H9 (cell line): ENCODE data around the gene DBN1. TPM values are rescaled to one million over a fixed set of nuclear protein-coding genes. Genes with fewer than 3 reads are reported as not detected.

ENCODE experiments used
- DNase-seq: peaks from one replicate; pipeline ENCODE4 v3.0.0-alpha.2; 2017
- H2AFZ ChIP-seq: one replicate; pipeline ENCODE4 v1.6.1; 2013; ENCODE audit warnings: mild to moderate bottlenecking, low read length, control low read depth, moderate library complexity
- H2AK5ac ChIP-seq: 2 replicates; pipeline ENCODE4 v1.6.1; 2013; ENCODE audit warnings: low read length, control low read depth, mixed read lengths; ENCODE audit not compliant: insufficient read length
- H2BK120ac ChIP-seq: one replicate; pipeline ENCODE4 v1.6.1; 2013; ENCODE audit warnings: low read depth, mild to moderate bottlenecking, low read length, control low read depth, inconsistent platforms; ENCODE audit not compliant: poor library complexity, severe bottlenecking
- H2BK12ac ChIP-seq: 2 replicates; pipeline ENCODE4 v1.6.1; 2013; ENCODE audit warnings: low read length, control low read depth, mixed read lengths, low read depth; ENCODE audit not compliant: insufficient read length
- H2BK15ac ChIP-seq: 2 replicates; pipeline ENCODE4 v1.6.1; 2013; ENCODE audit warnings: low read depth, low read length, control low read depth
- H2BK20ac ChIP-seq: one replicate; pipeline ENCODE4 v1.6.1; 2013; ENCODE audit warnings: low read depth, mild to moderate bottlenecking, low read length, control low read depth, inconsistent platforms; ENCODE audit not compliant: poor library complexity, severe bottlenecking
- H2BK5ac ChIP-seq: 2 replicates; pipeline ENCODE4 v1.6.1; 2013; ENCODE audit warnings: low read length, control low read depth, mixed read lengths; ENCODE audit not compliant: insufficient read length
- H3K14ac ChIP-seq: 2 replicates; pipeline ENCODE4 v1.6.1; 2013; ENCODE audit warnings: low read length, control low read depth; ENCODE audit not compliant: insufficient read depth
- H3K18ac ChIP-seq: 2 replicates; pipeline ENCODE4 v1.6.1; 2013; ENCODE audit warnings: low read depth, mild to moderate bottlenecking, mixed read lengths, low read length, control low read depth; ENCODE audit not compliant: insufficient read length
- H3K23ac ChIP-seq: 2 replicates; pipeline ENCODE4 v1.6.1; 2013; ENCODE audit warnings: low read length, control low read depth, mixed read lengths, low read depth; ENCODE audit not compliant: insufficient read length
- H3K23me2 ChIP-seq: 2 replicates; pipeline ENCODE4 v1.6.1; 2013; ENCODE audit warnings: low read depth, mild to moderate bottlenecking, mixed read lengths, low read length, control low read depth; ENCODE audit not compliant: insufficient read length, poor library complexity, severe bottlenecking
- H3K27ac ChIP-seq: 2 replicates; pipeline ENCODE4 v1.5.1; 2013; ENCODE audit warnings: low read length, control low read depth, mixed read lengths, low read depth; ENCODE audit not compliant: insufficient read length
- H3K27me3 ChIP-seq: 2 replicates; pipeline ENCODE4 v1.6.1; 2013; ENCODE audit warnings: low read length, control low read depth, inconsistent platforms; ENCODE audit not compliant: insufficient read depth
- H3K4ac ChIP-seq: 2 replicates; pipeline ENCODE4 v1.6.1; 2013; ENCODE audit warnings: low read depth, mild to moderate bottlenecking, control low read depth, inconsistent platforms, low read length, moderate library complexity
- H3K4me1 ChIP-seq: 2 replicates; pipeline ENCODE4 v1.6.1; 2013; ENCODE audit warnings: low read length, control low read depth, inconsistent platforms; ENCODE audit not compliant: insufficient read depth
- H3K4me2 ChIP-seq: 2 replicates; pipeline ENCODE4 v1.6.1; 2013; ENCODE audit warnings: low read length, control low read depth, mixed read lengths; ENCODE audit not compliant: insufficient read length, insufficient read depth
- H3K56ac ChIP-seq: 2 replicates; pipeline ENCODE4 v1.6.1; 2013; ENCODE audit warnings: low read depth, mild to moderate bottlenecking, mixed read lengths, low read length, control low read depth; ENCODE audit not compliant: insufficient read length
- H3K79me1 ChIP-seq: 2 replicates; pipeline ENCODE4 v1.6.1; 2013; ENCODE audit warnings: low read depth, mild to moderate bottlenecking, moderate library complexity, low read length, control low read depth, inconsistent platforms; ENCODE audit not compliant: insufficient read depth, poor library complexity, severe bottlenecking
- H3K79me2 ChIP-seq: 2 replicates; pipeline ENCODE4 v1.6.1; 2013; ENCODE audit warnings: low read length, control low read depth, inconsistent platforms; ENCODE audit not compliant: insufficient read depth
- H3K9ac ChIP-seq: 2 replicates; pipeline ENCODE4 v1.6.1; 2013; ENCODE audit warnings: low read length, control low read depth, mixed read lengths; ENCODE audit not compliant: insufficient read length; ENCODE audit errors: extremely low read depth
- H3K9me3 ChIP-seq: one replicate; pipeline ENCODE4 v1.6.1; 2013; ENCODE audit warnings: low read depth, low read length, inconsistent platforms; ENCODE audit not compliant: control insufficient read depth
- H3T11ph ChIP-seq: one replicate; pipeline ENCODE4 v1.6.1; 2013; ENCODE audit warnings: mild to moderate bottlenecking, low read length, control low read depth, inconsistent platforms
- H4K20me1 ChIP-seq: one replicate; pipeline ENCODE4 v1.6.1; 2013; ENCODE audit not compliant: control insufficient read depth, insufficient read length, insufficient read depth
- H4K5ac ChIP-seq: 2 replicates; pipeline ENCODE4 v1.6.1; 2013; ENCODE audit warnings: low read depth, mild to moderate bottlenecking, mixed read lengths, low read length, control low read depth; ENCODE audit not compliant: insufficient read length
- H4K8ac ChIP-seq: replicated peaks from 2 replicates; pipeline ENCODE4 v1.6.1; 2013; ENCODE audit warnings: low read length, control low read depth, mixed read lengths, low read depth; ENCODE audit not compliant: insufficient read length
- H4K91ac ChIP-seq: 2 replicates; pipeline ENCODE4 v1.6.1; 2013; ENCODE audit warnings: low read depth, mild to moderate bottlenecking, moderate library complexity, mixed read lengths, low read length, control low read depth; ENCODE audit not compliant: insufficient read length
- H3K27ac Mint-ChIP-seq, 3 experiments: 2 replicates in 2 of 3; 3 replicates in 1 of 3; pipeline ENCODE4 v1.8.0; 2020 to 2021; ENCODE audit warnings: mixed read lengths in 3 of 3, mild to moderate bottlenecking in 1 of 3, moderate library complexity in 1 of 3
- H3K27me3 Mint-ChIP-seq: 2 replicates; pipeline ENCODE4 v1.8.0; 2021; ENCODE audit warnings: low read depth, mild to moderate bottlenecking, moderate library complexity, mixed read lengths
- H3K36me3 Mint-ChIP-seq, 3 experiments: 2 replicates in 2 of 3; 3 replicates in 1 of 3; pipeline ENCODE4 v1.8.0; 2020 to 2021; ENCODE audit warnings: low read depth in 3 of 3, mixed read lengths in 3 of 3; ENCODE audit not compliant: insufficient read depth in 1 of 3
- H3K4me1 Mint-ChIP-seq, 2 experiments: 2 replicates each; pipeline ENCODE4 v1.8.0; 2020; ENCODE audit warnings: mixed read lengths in 2 of 2
- H3K4me3 Mint-ChIP-seq, 2 experiments: 2 replicates in 1 of 2; 3 replicates in 1 of 2; pipeline ENCODE4 v1.8.0; 2020 to 2021; ENCODE audit warnings: mild to moderate bottlenecking in 2 of 2, mixed read lengths in 2 of 2, moderate library complexity in 1 of 2
- H3K9me3 Mint-ChIP-seq, 2 experiments: 2 replicates in 1 of 2; 3 replicates in 1 of 2; pipeline ENCODE4 v1.8.0; 2020; ENCODE audit warnings: mild to moderate bottlenecking in 2 of 2, mixed read lengths in 2 of 2, moderate library complexity in 1 of 2
- WGBS: extraction: QIAGEN DNeasy Blood & Tissue Kit; methylation state at CpG from one replicate; pipeline ENCODE4 v1.1.7; 2013; ENCODE audit warnings: missing lambda C conversion rate, low lambda C conversion rate, mixed read lengths; ENCODE audit not compliant: insufficient read length; ENCODE audit errors: extremely low coverage; 5-methylcytosine and 5-hydroxymethylcytosine counted together
- total RNA-seq: library from RNA; stranded (reverse); gene quantifications from 2 replicates; pipeline ENCODE4 v1.2.1, GENCODE V29; 2021
- TF ChIP-seq, protein P1 (sequence below): fragments of 200-600 bp; sonication (generic); conservative IDR thresholded peaks from 3 replicates; pipeline ENCODE4 v1.8.0; 2021; ENCODE audit warnings: antibody characterized with exemption, mild to moderate bottlenecking

DBN1 gene
- total RNA-seq, 1 experiment from 2014 or later: 340 TPM

- H3K9me3 ChIP-seq: no peaks in the 10 kb centered on the region
- no peaks in the 10 kb centered on the region for H4K20me1 ChIP-seq
- no peak overlapping the region for H2BK5ac ChIP-seq
- Mint-ChIP-seq H3K4me3 (no peak overlapping the region; a peak in 2 of 5 replicates), H3K4me1 (peaks cover 17 to 39% of the 10 kb centered on the region in 2 experiments), H3K36me3 (peaks cover 56 to 81% (median 79%) of the 10 kb centered on the region in 3 experiments), H3K27me3 (no peaks in the 10 kb centered on the region), H3K9me3 (peaks cover 2 to 11% of the 10 kb centered on the region in 2 experiments; a peak in 1 of 5 replicates), H3K27ac (peak overlapping the region in 2 of 3 experiments; percentile 64 to 81; a peak in 4 of 7 replicates)
- H4K5ac ChIP-seq: no peak overlapping the region
- H3K4me1 ChIP-seq: peaks cover 14% of the 10 kb centered on the region; the same call in 1 of the 2 replicates
- H2AK5ac ChIP-seq: no peak overlapping the region
- TF ChIP-seq, protein P1, sequence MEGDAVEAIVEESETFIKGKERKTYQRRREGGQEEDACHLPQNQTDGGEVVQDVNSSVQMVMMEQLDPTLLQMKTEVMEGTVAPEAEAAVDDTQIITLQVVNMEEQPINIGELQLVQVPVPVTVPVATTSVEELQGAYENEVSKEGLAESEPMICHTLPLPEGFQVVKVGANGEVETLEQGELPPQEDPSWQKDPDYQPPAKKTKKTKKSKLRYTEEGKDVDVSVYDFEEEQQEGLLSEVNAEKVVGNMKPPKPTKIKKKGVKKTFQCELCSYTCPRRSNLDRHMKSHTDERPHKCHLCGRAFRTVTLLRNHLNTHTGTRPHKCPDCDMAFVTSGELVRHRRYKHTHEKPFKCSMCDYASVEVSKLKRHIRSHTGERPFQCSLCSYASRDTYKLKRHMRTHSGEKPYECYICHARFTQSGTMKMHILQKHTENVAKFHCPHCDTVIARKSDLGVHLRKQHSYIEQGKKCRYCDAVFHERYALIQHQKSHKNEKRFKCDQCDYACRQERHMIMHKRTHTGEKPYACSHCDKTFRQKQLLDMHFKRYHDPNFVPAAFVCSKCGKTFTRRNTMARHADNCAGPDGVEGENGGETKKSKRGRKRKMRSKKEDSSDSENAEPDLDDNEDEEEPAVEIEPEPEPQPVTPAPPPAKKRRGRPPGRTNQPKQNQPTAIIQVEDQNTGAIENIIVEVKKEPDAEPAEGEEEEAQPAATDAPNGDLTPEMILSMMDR: no peak
- no peak overlapping the region for H3K9ac ChIP-seq
- H2AFZ ChIP-seq: no peak overlapping the region
- H2BK120ac ChIP-seq: no peak overlapping the region
- H2BK15ac ChIP-seq: no peak overlapping the region
- no peak overlapping the region for H4K91ac ChIP-seq
- peaks cover 4% of the 10 kb centered on the region for H3K23me2 ChIP-seq
- no peak overlapping the region for H3K56ac ChIP-seq
- H3K79me2 ChIP-seq: peaks cover 26% of the 10 kb centered on the region; the same call in 1 of the 2 replicates
- no peak overlapping the region for H4K8ac ChIP-seq
- H3K79me1 ChIP-seq: peaks cover 10% of the 10 kb centered on the region
- no peak overlapping the region for H2BK20ac ChIP-seq
- WGBS: no CpG with 5 or more reads among the region's 2 CpGs
- H3K18ac ChIP-seq: no peak overlapping the region
- H3K14ac ChIP-seq: no peak overlapping the region
- DNase-seq: no peak
- H3K27ac ChIP-seq: no peak overlapping the region
- no peak overlapping the region for H2BK12ac ChIP-seq
- H3T11ph ChIP-seq: no peak overlapping the region
- H3K4me2 ChIP-seq: no peak overlapping the region
- no peak overlapping the region for H3K4ac ChIP-seq
- no peak overlapping the region for H3K23ac ChIP-seq
- no peaks in the 10 kb centered on the region for H3K27me3 ChIP-seq
These were observed 5.1 kb downstream of the DBN1 start for GRCh38 chr5:177468329-177468684.
